Type B pancreatic cell (in vitro differentiated cells): Measurements from ENCODE around the gene IFT25. TPM values are rescaled to one million over a fixed set of nuclear protein-coding genes. Genes with fewer than 3 reads are reported as not detected.
"Not testable (repeated sequence)": the region's sequence is repeated elsewhere in the genome, so short reads cannot be mapped to it uniquely, and the experiment has no call there.

ENCODE experiments used
- DNase-seq: peaks from one replicate; pipeline ENCODE4 v3.0.0; 2021; ENCODE audit warnings: mixed read lengths; ENCODE audit not compliant: unreplicated experiment; ENCODE audit errors: extremely low spot score
- H3K27ac Mint-ChIP-seq: 2 replicates; pipeline ENCODE4 v1.8.0; 2021; ENCODE audit warnings: mild to moderate bottlenecking, mixed read lengths
- H3K27me3 Mint-ChIP-seq: 2 replicates; pipeline ENCODE4 v1.8.0; 2021; ENCODE audit warnings: mixed read lengths
- H3K36me3 Mint-ChIP-seq: 2 replicates; pipeline ENCODE4 v1.8.0; 2021; ENCODE audit warnings: mixed read lengths
- H3K4me1 Mint-ChIP-seq: one replicate; pipeline ENCODE4 v1.8.0; 2021; ENCODE audit warnings: mixed read lengths; ENCODE audit not compliant: unreplicated experiment
- H3K4me3 Mint-ChIP-seq: 2 replicates; pipeline ENCODE4 v1.8.0; 2021; ENCODE audit warnings: mild to moderate bottlenecking, mixed read lengths
- H3K9me3 Mint-ChIP-seq: 2 replicates; pipeline ENCODE4 v1.8.0; 2021; ENCODE audit warnings: mixed read lengths
- total RNA-seq: library from RNA; stranded (reverse); gene quantifications from 2 replicates; pipeline ENCODE4 v1.2.1, GENCODE V29; 2021; ENCODE audit warnings: low replicate concordance
- TF ChIP-seq, protein P1 (sequence below): fragments of 200-600 bp; sonication (generic); conservative IDR thresholded peaks from 2 replicates; pipeline ENCODE4 v1.5.0; 2021; ENCODE audit warnings: antibody characterized with exemption, mild to moderate bottlenecking

IFT25 gene
- total RNA-seq, 1 donor from 2014 or later = 41.2 TPM

DNA sequence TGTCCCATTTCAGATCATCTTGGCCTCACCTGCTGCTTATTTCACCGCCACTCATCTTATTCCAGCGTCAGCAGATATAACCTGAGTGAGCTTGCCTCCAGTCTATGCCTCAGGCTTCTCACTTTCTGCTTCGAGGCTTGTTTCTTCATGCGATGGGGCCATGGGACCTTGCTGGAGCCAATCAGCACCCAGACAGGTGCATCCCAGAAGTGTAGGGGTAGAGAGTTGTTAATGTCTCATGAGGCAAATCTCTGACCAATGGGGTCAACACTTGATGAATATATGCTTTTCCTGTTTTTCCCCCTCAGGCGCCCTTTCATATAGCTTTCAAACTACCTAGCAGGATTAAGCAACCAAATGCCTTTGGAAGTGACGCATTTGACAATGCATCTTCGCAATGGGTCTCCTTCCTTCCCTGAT, 55.0 kb downstream of the IFT25 start:
- no peak for DNase-seq
- H3K4me1 Mint-ChIP-seq = peaks cover 23% of the 10 kb centered on the region
- TF ChIP-seq, protein P1, sequence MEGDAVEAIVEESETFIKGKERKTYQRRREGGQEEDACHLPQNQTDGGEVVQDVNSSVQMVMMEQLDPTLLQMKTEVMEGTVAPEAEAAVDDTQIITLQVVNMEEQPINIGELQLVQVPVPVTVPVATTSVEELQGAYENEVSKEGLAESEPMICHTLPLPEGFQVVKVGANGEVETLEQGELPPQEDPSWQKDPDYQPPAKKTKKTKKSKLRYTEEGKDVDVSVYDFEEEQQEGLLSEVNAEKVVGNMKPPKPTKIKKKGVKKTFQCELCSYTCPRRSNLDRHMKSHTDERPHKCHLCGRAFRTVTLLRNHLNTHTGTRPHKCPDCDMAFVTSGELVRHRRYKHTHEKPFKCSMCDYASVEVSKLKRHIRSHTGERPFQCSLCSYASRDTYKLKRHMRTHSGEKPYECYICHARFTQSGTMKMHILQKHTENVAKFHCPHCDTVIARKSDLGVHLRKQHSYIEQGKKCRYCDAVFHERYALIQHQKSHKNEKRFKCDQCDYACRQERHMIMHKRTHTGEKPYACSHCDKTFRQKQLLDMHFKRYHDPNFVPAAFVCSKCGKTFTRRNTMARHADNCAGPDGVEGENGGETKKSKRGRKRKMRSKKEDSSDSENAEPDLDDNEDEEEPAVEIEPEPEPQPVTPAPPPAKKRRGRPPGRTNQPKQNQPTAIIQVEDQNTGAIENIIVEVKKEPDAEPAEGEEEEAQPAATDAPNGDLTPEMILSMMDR = no peak
- no peaks in the 10 kb centered on the region for H3K27me3 Mint-ChIP-seq
- no peaks in the 10 kb centered on the region for H3K9me3 Mint-ChIP-seq
- H3K4me3 Mint-ChIP-seq = peak overlapping the region; percentile 97
- H3K27ac Mint-ChIP-seq = peak overlapping the region; percentile 93
- H3K36me3 Mint-ChIP-seq = no peaks in the 10 kb centered on the region

GRCh38 chr1:53889304-53890298, 55.9 kb downstream of the IFT25 start, which contains the start of gene YIPF1:
Gene YIPF1, minus strand, starts transcription at chr1:53889797. Its CDS starts 860 bp downstream, at chr1:53888937.
- Mint-ChIP-seq H3K9me3 (no peaks in the 10 kb centered on the region), H3K36me3 (no peaks in the 10 kb centered on the region), H3K4me1 (peaks cover 20% of the 10 kb centered on the region), H3K27me3 (no peaks in the 10 kb centered on the region), H3K27ac (peak within 1 kb of the TSS; percentile 93), H3K4me3 (peak within 1 kb of the TSS; percentile 97)
- TF ChIP-seq, protein P1 = no peak
- peak; percentile 86 for DNase-seq

DNA sequence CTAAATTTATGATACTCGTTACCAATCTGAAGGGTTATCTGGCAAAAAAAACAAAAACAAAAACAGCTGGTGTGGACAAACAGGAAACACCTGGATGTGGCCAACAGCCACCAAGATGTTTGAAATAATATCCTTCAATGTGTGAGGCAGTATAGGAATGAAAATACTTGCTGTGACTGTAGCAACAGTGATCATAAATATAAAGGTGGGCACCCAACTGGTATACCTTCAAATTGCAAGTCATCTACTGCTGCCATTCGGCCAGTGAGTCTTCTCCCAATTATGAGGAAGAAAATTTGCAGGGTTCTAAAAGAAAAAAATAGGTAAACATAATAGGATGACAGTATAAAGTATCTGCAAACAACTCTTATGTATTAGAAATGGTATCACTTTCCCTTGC, 56.8 kb downstream of the IFT25 start:
- H3K4me3 Mint-ChIP-seq = peak overlapping the region; percentile 97
- no peaks in the 10 kb centered on the region for H3K36me3 Mint-ChIP-seq
- H3K27ac Mint-ChIP-seq = peak overlapping the region; percentile 93
- peaks cover 16% of the 10 kb centered on the region for H3K4me1 Mint-ChIP-seq
- TF ChIP-seq, protein P1 = no peak
- no peaks in the 10 kb centered on the region for H3K27me3 Mint-ChIP-seq
- DNase-seq = no peak
- H3K9me3 Mint-ChIP-seq = no peaks in the 10 kb centered on the region

DNA sequence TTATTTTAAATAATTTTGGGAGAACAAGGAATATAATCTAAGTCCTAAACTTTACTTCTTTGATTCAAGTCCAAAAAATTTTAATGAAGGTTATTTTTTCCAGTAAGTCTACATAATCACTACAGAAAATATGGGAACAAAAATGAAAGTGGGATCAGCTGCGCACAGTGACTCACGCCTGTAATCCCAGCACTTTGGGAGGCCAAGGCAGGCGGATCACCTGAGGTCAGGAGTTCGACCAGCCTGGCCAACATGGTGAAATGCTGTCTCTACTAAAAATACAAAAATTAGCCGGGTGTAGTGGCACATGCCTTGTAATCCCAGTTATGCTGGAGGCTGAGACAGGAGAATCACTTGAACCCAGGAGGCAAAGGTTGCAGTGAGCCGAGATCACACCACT, 61.9 kb downstream of the IFT25 start:
- not testable (repeated sequence) for H3K9me3 Mint-ChIP-seq, H3K4me1 Mint-ChIP-seq, H3K4me3 Mint-ChIP-seq, H3K27ac Mint-ChIP-seq, H3K27me3 Mint-ChIP-seq, DNase-seq
- H3K36me3 Mint-ChIP-seq = peaks cover 14% of the 10 kb centered on the region

GRCh38 chr1:53881853-53882252, 63.6 kb downstream of the IFT25 start:
- H3K4me1 Mint-ChIP-seq, H3K27me3 Mint-ChIP-seq, DNase-seq, H3K4me3 Mint-ChIP-seq, H3K27ac Mint-ChIP-seq, H3K9me3 Mint-ChIP-seq: not testable (repeated sequence)
- H3K36me3 Mint-ChIP-seq = peaks cover 14% of the 10 kb centered on the region

GRCh38 chr1:53878492-53879105, 66.9 kb downstream of the IFT25 start:
- Mint-ChIP-seq H3K9me3 (no peaks in the 10 kb centered on the region), H3K4me3 (no peak overlapping the region), H3K27me3 (no peaks in the 10 kb centered on the region), H3K4me1 (no peaks in the 10 kb centered on the region), H3K36me3 (peaks cover 14% of the 10 kb centered on the region), H3K27ac (no peak overlapping the region)
- TF ChIP-seq, protein P1 = peak; percentile 77
- no peak for DNase-seq

DNA sequence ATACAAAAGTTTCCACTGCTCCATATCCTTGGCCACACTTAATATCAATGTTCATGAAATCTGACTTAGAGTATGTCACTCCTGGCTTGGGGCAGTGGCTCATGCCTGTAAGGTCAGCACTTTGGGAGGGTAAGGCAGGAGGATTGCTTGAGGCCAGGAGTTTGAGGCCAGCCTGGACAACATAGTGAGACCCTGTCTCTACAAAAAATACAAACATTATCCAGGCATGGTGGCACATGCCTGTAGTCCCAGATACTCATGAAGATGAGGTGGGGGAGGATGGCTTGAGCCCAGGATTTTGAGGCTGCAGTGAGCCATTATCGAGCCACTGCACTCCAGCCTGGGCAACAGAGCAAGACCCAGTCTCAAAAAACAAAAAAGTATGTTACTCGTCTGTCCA, 70.3 kb downstream of the IFT25 start:
- not testable (repeated sequence) for H3K4me1 Mint-ChIP-seq, DNase-seq, H3K27me3 Mint-ChIP-seq, H3K27ac Mint-ChIP-seq, H3K9me3 Mint-ChIP-seq, H3K36me3 Mint-ChIP-seq, H3K4me3 Mint-ChIP-seq
